ENCODE results near the gene FBXW5.

DNA sequence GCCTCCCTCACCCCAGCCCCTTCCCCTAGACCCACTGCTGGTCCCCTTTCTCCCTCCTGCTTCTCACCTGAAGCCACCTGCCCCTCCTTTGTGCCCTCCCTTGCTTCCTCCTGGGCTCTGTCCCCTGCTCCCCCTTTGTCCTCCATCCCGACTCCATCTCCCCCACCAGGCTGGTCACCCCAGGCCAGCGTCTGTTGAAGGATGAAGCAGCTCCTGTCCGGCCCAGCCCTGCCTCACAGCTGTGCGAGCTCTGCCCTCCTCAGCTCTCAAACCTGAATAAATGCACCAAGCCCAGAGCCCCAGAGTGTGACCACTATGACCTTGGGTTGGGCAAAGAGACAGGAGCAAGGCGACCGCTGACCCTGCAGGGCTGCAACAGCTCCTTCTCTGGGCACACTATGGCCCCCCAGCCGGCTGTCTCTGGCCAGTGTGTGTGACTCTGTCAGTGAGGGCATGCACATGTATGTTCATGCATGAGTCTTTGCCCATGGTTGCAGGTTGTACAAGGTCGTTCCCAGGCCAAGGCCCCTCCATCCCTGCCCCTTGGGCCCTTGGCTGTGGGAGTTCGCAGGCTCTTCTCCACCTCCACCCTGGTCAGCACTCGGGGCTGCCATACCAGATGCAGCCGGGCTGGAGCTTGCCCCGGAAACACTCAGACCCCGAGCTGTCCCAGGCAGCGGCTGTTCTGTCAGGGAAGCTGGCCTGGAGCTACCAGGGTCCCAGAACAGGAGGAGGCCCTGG is 10.8 kb upstream of the FBXW5 start:
- TF ChIP-seq YY1 (IDR thresholded peaks at IDR 0.05; ENCODE audit: insufficient read depth, insufficient read length) (no peak), ZNF274 (IDR thresholded peaks at IDR 0.05; ENCODE audit: low read depth, low read length) (no peak), SUZ12 (IDR thresholded peaks at IDR 0.05; ENCODE audit: extremely low read depth, insufficient read depth, insufficient read length) (no peak)
